Activated effector memory CD4-positive, alpha-beta T cell treated with anti-CD3 and anti-CD28 coated beads, Interleukin-2, amount 50 U/mL, for 16 hours (primary cell): ENCODE results near the gene WNT16.
"Not testable (repeated sequence)": the region's sequence is repeated elsewhere in the genome, so short reads cannot be mapped to it uniquely, and the experiment has no call there.

Experiments used
- DNase-seq: peaks from one replicate; pipeline ENCODE4 v3.0.0-alpha.2; 2020

Gene WNT16

DNA sequence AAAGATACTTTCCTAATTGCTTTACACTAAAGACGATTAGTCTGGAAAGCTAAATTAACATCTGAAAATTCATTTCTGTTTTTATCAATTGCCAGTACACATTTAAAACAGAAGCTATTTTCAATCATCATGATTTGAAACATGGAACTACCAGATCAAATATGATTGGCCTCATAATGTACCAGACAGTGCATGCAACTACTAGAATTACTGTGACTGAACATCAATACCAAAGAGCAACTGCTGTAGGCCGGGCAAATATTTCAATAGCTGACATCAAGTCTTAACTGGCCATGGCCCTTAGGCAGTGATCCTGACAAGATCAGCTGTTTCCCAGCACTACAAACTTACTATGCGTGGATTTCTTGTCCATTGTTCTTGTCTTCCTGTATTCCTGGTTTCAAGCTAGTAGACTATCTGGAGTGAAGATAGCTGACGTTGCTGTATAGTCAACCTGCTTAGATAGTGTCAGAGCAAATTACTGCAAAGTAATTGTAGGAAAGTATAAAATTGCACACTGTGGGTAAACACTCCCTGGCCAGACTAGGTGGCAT, 21.7 kb upstream of the WNT16 start:
- no peak for DNase-seq

DNA sequence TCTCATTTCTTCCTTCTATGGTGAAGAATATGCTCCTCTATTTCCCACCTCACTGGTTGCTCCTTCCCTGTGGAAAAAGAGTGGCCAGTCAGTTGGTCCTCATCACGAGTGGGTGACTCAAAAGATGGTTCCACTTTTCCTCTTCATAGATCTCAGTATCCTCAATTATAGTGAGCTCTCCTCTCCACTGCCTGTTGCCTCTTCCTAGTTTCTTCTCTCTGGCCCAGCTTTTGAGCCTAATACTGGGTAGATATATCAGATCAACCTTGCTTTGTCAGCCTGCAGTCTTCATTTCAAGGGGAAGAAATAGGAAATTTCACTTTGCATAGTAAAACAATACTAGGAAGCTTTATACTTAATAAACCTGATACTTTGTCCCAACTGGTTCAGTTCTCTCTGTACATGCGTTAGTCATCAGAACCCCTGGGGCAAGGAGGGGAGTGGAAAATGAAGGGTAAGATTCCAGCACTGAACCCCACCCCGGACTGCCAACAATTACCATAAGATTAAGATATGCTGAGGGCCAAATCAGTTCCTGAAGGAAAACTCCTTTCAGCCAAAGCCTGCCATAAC, 15.5 kb upstream of the WNT16 start:
- no peak for DNase-seq

DNA sequence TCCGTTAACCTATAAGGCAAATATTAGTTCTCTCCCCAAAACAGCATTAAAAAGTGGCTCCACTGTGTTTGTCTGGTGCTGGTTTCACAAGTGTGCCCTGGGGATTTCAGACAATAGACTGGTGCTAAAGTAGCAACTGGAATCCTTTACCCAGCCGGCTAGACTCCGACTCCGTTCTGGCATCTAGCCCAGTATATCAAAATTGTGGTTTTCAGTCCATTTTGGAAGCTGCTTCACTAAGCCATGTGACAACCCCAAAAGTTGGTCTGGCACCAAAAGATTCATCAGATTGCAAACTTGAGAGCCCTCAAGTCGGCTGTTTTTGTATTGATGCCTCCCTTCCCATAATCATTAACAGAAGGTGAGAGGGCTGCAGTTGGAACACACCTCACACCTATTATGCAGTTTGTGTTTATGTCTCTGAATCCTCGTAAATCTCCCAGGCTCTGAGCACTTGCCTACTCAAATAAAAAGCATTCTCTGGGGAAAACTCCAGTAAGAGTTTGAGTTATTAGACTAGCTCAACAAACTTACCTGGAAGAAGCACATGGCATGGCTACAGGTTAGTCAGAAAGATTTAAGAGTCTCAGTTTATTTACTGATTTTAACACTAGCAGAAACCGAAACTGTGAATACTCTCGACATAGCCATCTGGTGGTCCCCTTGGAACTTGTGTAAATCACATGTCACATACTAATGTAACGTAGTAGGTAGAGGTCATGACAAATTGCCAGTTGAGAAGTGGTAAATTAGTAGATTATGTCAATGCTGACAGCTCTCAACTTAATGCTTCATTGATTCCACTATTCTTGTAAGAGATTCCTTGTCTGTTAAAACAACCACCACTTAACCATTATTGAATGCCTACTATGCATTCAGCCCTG, 14.8 kb upstream of the WNT16 start:
- no peak for DNase-seq

GRCh38 chr7:121315170-121315569, 13.6 kb upstream of the WNT16 start:
- not testable (repeated sequence) for DNase-seq

DNA sequence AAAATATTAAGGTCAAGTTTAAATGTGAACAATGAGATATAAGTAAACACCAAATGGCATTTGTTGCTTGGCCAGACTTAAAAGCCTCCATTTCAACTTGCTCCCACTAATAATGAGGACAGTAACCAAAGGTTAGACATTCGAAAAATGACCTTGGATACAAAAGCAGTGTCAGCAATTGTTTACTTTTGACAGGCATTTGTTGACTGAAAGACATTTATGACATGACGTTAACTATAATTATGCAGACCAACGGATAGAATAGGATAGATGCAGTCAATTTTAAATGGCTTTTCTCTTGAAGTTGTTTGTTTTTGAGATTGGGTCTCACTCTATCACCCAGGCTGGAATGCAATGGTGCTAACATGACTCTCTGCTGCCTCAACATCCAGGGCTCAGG, 6.3 kb upstream of the WNT16 start:
- no peak for DNase-seq

DNA sequence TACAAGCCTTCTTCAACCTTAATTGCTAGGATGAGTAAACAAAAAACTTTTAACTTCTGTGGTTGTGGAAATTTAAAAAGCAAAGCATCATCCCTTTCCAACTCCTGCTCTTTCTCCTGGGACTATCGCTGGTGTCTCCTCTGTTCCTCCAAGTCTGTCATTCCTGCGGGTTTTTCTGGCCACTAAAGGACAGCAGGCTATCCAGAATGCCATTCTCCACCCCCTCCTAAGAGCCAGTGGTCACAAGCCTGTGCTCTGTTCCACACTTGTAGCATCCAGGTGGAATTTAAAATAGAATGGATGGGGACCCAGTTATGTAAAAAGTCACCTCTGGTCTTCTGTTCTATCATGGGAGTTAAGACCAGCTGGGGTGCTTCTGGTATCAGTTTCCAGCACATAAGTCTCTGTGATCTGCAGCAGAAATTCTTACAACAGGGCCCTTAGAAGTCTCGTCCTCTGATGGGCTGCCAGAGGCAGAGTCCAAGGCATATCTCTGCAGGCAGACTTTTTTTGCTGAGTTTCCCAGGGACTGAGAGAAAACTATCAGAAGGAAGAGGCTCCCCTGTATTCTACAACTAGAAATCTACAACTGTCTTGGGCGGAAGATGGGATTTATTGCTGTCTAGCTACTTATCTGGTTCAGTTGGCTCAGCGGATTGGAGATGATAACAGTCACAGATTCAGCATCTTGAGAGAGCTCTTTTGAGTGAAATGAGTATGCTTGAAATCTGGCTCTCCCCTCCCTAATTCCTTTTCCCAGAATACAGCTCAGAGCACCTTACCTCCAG, 5.1 kb upstream of the WNT16 start:
- DNase-seq, result no peak

DNA sequence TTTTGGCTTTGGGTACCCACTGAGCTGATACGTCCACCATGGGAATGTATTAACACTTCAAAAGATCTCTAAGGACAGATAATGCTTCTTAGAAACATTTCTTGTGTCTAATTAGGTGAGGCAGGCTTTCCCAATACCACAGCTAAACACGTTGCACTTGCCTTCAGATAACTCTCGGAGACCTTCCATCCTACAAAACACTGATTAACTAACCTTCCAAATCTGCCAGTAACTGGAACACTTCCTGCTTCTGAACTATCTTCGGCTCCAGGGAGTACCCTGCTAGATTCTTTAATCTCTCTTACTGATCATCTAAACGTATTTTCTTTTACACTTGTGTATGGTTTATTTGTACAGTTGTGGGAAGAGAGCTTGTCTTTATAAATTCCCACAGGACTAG, 1.1 kb upstream of the WNT16 start:
- DNase-seq, result no peak

DNA sequence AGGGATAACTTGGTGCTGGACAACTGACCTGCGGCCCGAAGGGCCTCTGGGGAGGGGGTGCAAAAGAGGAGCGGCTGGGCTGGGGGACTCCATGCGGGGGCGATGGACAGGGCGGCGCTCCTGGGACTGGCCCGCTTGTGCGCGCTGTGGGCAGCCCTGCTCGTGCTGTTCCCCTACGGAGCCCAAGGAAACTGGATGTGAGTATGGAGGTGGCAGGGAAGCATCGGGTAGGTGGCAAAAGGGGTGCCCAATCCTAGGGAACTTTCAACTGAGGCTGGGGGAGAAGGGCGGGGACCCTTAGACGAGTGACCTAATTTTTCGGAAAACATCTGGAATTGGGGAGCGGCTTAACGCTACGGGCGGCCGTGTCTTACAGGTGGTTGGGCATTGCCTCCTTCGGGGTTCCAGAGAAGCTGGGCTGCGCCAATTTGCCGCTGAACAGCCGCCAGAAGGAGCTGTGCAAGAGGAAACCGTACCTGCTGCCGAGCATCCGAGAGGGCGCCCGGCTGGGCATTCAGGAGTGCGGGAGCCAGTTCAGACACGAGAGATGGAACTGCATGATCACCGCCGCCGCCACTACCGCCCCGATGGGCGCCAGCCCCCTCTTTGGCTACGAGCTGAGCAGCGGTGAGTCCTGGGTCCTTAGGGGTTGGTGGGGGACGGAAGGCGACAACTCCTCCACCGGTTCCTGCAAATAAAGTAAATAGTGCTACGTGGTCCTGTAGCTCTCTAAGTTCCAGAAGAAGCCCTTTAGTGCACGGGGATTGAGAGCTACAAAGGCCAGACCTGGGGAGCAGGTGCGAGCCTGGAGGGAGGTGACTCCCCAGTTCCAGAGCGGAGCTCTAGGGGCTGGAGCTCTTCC, 622 bp downstream of the WNT16 start:
- DNase-seq, result no peak

- DNase-seq, result no peak
Observed at GRCh38 chr7:121330053-121330833, 1.4 kb downstream of the WNT16 start.

GRCh38 chr7:121331048-121331447, 2.2 kb downstream of the WNT16 start:
- no peak for DNase-seq

DNA sequence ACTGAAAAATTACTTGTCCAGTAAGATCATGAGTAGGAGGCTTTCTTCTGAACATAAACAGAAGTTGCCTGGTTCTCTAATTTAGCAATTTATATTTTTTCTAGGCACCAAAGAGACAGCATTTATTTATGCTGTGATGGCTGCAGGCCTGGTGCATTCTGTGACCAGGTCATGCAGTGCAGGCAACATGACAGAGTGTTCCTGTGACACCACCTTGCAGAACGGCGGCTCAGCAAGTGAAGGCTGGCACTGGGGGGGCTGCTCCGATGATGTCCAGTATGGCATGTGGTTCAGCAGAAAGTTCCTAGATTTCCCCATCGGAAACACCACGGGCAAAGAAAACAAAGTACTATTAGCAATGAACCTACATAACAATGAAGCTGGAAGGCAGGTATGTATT, 2.8 kb downstream of the WNT16 start:
- DNase-seq, result no peak

- no peak for DNase-seq
Observed at GRCh38 chr7:121334376-121334775, 5.6 kb downstream of the WNT16 start.

DNA sequence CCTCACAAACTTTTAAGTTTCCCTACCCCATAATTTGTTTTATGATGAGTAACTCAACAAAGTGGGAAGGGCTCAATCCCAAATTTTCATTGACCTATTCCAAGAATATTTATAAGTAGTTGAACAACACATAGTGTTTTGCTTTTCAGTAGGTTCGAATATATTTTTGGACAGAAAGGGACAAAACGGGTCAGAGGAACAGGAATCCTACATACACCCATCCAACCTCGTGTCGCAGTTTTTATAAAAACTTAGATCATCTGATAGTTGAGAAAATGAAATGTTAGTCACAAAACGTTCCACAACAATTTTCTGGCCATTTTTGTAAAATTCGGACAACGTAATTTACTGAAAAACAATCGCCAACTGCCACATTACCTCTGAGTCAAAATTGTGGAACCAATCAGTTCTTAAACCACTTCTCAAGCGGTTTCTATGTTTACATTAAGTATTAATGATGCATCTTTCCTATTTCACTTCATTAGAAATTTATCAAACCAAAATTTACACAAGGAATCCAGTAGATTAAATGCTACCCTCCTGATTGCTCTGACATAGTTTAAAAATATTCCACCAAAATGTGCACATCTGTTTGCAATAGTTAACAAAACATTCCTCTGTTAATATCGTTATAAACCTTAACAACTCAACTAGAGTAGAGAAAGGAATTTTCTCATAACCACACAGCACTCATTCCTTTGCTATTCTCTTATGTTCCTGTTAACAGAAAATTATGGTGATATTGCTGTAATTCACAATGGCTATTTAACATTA, 6.3 kb downstream of the WNT16 start:
- DNase-seq, result no peak

- no peak for DNase-seq
Observed at GRCh38 chr7:121336579-121336978, 7.8 kb downstream of the WNT16 start.

- DNase-seq, result no peak
Observed at GRCh38 chr7:121337398-121337797, 8.6 kb downstream of the WNT16 start.

DNA sequence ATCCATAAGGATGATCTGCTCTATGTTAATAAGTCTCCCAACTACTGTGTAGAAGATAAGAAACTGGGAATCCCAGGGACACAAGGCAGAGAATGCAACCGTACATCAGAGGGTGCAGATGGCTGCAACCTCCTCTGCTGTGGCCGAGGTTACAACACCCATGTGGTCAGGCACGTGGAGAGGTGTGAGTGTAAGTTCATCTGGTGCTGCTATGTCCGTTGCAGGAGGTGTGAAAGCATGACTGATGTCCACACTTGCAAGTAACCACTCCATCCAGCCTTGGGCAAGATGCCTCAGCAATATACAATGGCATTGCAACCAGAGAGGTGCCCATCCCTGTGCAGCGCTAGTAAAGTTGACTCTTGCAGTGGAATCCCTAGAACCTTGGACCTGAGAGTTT, 10.3 kb downstream of the WNT16 start:
- no peak for DNase-seq

DNA sequence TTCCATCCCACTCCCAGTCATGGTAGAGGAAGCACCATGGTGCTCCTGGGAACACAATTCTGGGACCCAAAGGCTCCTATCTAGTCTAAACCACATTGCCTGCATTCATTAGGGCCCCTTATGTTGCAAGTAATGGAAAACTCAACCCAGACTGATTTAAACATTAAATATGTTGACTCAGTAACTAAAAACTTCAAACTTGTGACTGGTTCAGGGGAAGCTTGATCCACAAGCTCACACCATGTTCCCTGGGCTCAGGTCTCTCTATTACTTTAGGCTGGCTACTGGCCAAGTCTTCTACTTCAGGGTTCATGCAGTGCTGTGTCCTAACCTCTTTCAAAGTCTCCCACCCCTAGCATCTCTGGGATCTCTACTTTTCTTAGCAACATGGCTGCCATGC, 13.1 kb downstream of the WNT16 start:
- no peak for DNase-seq

- no peak for DNase-seq
Observed at GRCh38 chr7:121342631-121343030, 13.8 kb downstream of the WNT16 start.

DNA sequence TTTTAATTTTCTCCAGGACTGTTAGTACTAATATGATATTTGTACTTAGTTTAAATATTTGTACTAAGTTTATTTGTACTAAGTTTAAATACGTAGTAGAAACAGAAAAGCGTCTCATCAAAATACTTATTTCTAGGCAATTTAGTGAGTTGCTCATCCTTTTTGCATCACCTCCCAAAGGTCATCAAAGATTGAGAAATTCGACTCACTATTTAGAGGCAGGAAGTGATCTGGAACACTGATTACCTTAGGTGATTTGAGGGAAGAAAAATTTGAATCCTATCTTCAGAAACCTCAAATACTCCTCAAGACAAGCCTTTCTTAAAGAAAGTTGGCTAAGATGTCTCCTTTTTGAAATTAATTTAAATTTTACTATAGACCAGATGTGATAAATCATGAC, 14.5 kb downstream of the WNT16 start:
- DNase-seq, result no peak

DNA sequence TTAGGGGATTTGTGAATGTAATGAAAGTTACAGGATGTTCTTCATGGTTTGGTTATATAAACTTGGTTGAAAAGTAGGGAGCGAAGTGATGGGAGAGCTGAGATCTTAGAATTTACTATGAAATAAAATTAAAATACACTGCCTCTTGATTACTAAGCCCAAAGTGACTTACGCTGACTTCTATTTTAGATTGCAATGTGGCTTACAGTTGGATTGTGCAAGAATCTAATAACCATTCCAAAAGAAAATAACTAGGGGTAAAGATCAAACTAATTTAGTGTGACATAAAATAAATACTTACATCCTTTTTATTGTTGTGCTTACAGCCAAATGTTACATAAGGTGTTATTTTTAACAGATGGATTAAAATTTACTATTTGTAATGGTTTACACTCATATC, 15.3 kb downstream of the WNT16 start:
- DNase-seq, result no peak

DNA sequence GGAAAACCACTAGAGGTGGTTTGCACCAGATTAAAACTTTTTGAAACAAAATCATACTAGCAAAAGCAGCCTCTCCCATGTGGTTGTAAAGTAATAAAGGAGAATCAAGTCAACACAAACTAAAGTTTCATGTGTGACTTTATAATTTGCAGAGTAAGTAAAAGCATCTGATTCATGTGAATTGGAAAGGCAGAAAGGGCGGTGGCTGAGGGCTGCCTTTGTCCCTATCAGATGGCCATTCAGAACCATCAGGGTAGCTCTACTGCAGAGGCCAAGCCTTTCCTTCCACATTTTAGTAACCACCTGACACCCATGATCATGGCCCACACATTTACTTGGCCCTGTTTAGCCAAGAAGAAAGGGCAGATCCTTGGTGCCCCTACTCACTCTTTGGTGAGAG, 15.7 kb downstream of the WNT16 start:
- no peak for DNase-seq
